GM18505 (cell line): ENCODE data around the gene PGAP1.
A peak's percentile ranks its signal among the peaks of the same experiment; 100 is the strongest.
"Not testable (repeated sequence)": the region's sequence is repeated elsewhere in the genome, so short reads cannot be mapped to it uniquely, and the experiment has no call there.

ENCODE experiments used
- ATAC-seq: cut with Tn5 transposase; IDR thresholded peaks from one replicate; pipeline ENCODE4 v1.9.1; 2021; ENCODE audit not compliant: unreplicated experiment
- POLR2A ChIP-seq: IDR thresholded peaks from 4 replicates; pipeline ENCODE4 v1.6.1; 2011; ENCODE audit warnings: borderline replicate concordance; ENCODE audit not compliant: insufficient read depth, insufficient read length; ENCODE audit errors: extremely low read depth

The PGAP1 gene

GRCh38 chr2:196935432-196935831 lies 8.9 kb upstream of the PGAP1 start:
- no peak for ATAC-seq

GRCh38 chr2:196934672-196935071 lies 8.2 kb upstream of the PGAP1 start:
- TF ChIP-seq POLR2A = no peak
- no peak for ATAC-seq

More at GRCh38 chr2:196935432-196935831, 8.9 kb upstream of the PGAP1 start:
- no peak for TF ChIP-seq POLR2A

GRCh38 chr2:196931555-196931954 lies 5.0 kb upstream of the PGAP1 start:
- ATAC-seq = no peak
- no peak for TF ChIP-seq POLR2A

- ATAC-seq = no peak
- no peak for TF ChIP-seq POLR2A
Observed at GRCh38 chr2:196927376-196928225, 1.1 kb upstream of the PGAP1 start.

GRCh38 chr2:196925768-196926561 lies 542 bp downstream of the PGAP1 start:
- peak; percentile 29 for ATAC-seq
- no peak for TF ChIP-seq POLR2A

- ATAC-seq = no peak
- TF ChIP-seq POLR2A = no peak
Observed at GRCh38 chr2:196925051-196925767, 1.3 kb downstream of the PGAP1 start.

- no peak for ATAC-seq
- TF ChIP-seq POLR2A = no peak
Observed at GRCh38 chr2:196924051-196924450, 2.5 kb downstream of the PGAP1 start.

- TF ChIP-seq POLR2A = no peak
- ATAC-seq = no peak
Observed at GRCh38 chr2:196918927-196919326, 7.6 kb downstream of the PGAP1 start.

GRCh38 chr2:196917802-196918201 lies 8.7 kb downstream of the PGAP1 start:
- ATAC-seq = no peak
- TF ChIP-seq POLR2A = no peak

- TF ChIP-seq POLR2A = no peak
- no peak for ATAC-seq
Observed at GRCh38 chr2:196915507-196916189, 10.9 kb downstream of the PGAP1 start.

GRCh38 chr2:196914867-196915460 lies 11.5 kb downstream of the PGAP1 start:
- ATAC-seq = peak; percentile 83
- TF ChIP-seq POLR2A = peak; percentile 22

- no peak for ATAC-seq
- TF ChIP-seq POLR2A = no peak
Observed at GRCh38 chr2:196913691-196914090, 12.8 kb downstream of the PGAP1 start.

GRCh38 chr2:196905365-196905764 lies 21.1 kb downstream of the PGAP1 start:
- not testable (repeated sequence) for ATAC-seq
